EH (cell line): ENCODE measurements around the gene PARP11.
"Not testable (repeated sequence)": the region's sequence is repeated elsewhere in the genome, so short reads cannot be mapped to it uniquely, and the experiment has no call there.

Experiments used
- DNase-seq: peaks from one replicate; pipeline ENCODE4 v3.0.0-alpha.2; 2015; ENCODE audit warnings: low read depth

The PARP11 gene

GRCh38 chr12:3882896-3883564 is 9.8 kb upstream of the PARP11 start:
- DNase-seq: peak; percentile 24

GRCh38 chr12:3882406-3882805 is 9.2 kb upstream of the PARP11 start:
- no peak for DNase-seq

- DNase-seq: no peak
These were observed 8.2 kb upstream of the PARP11 start for GRCh38 chr12:3881281-3881950.

GRCh38 chr12:3879846-3880245 is 6.6 kb upstream of the PARP11 start:
- DNase-seq: no peak

GRCh38 chr12:3871356-3871755 is 1.8 kb downstream of the PARP11 start:
- DNase-seq: no peak

- no peak for DNase-seq
These were observed 3.3 kb downstream of the PARP11 start for GRCh38 chr12:3869865-3870264.

- no peak for DNase-seq
These were observed 3.8 kb downstream of the PARP11 start for GRCh38 chr12:3869433-3869832.

GRCh38 chr12:3863756-3864155 is 9.4 kb downstream of the PARP11 start:
- no peak for DNase-seq

- DNase-seq: peak; percentile 3
These were observed 30.7 kb downstream of the PARP11 start for GRCh38 chr12:3842517-3842916.

- DNase-seq: no peak
These were observed 31.4 kb downstream of the PARP11 start for GRCh38 chr12:3841783-3842182.

- not testable (repeated sequence) for DNase-seq
These were observed 32.4 kb downstream of the PARP11 start for GRCh38 chr12:3840833-3841232.

GRCh38 chr12:3839745-3840144 is 33.5 kb downstream of the PARP11 start:
- DNase-seq: not testable (repeated sequence)

- DNase-seq: not testable (repeated sequence)
These were observed 34.3 kb downstream of the PARP11 start for GRCh38 chr12:3838701-3839548.

- no peak for DNase-seq
These were observed 35.1 kb downstream of the PARP11 start for GRCh38 chr12:3838076-3838475.

- no peak for DNase-seq
These were observed 36.1 kb downstream of the PARP11 start for GRCh38 chr12:3837049-3837448.

- peak; percentile 1 for DNase-seq
These were observed 36.6 kb downstream of the PARP11 start for GRCh38 chr12:3836641-3837040.

- DNase-seq: no peak
These were observed 37.3 kb downstream of the PARP11 start for GRCh38 chr12:3835914-3836313.

GRCh38 chr12:3834774-3835173 is 38.4 kb downstream of the PARP11 start:
- DNase-seq: no peak

- no peak for DNase-seq
These were observed 39.4 kb downstream of the PARP11 start for GRCh38 chr12:3833670-3834310.

GRCh38 chr12:3832738-3833137 is 40.5 kb downstream of the PARP11 start:
- DNase-seq: peak; percentile 9

GRCh38 chr12:3828888-3829287 is 44.3 kb downstream of the PARP11 start:
- no peak for DNase-seq

- DNase-seq: no peak
These were observed 45.7 kb downstream of the PARP11 start for GRCh38 chr12:3827301-3828000.
